ENCODE data around the gene PPIA. TPM values are rescaled to one million over a fixed set of nuclear protein-coding genes. Genes with fewer than 3 reads are reported as not detected.

Gene PPIA
- total RNA-seq: 1,637 and 3,097 TPM in 2 replicates

DNA sequence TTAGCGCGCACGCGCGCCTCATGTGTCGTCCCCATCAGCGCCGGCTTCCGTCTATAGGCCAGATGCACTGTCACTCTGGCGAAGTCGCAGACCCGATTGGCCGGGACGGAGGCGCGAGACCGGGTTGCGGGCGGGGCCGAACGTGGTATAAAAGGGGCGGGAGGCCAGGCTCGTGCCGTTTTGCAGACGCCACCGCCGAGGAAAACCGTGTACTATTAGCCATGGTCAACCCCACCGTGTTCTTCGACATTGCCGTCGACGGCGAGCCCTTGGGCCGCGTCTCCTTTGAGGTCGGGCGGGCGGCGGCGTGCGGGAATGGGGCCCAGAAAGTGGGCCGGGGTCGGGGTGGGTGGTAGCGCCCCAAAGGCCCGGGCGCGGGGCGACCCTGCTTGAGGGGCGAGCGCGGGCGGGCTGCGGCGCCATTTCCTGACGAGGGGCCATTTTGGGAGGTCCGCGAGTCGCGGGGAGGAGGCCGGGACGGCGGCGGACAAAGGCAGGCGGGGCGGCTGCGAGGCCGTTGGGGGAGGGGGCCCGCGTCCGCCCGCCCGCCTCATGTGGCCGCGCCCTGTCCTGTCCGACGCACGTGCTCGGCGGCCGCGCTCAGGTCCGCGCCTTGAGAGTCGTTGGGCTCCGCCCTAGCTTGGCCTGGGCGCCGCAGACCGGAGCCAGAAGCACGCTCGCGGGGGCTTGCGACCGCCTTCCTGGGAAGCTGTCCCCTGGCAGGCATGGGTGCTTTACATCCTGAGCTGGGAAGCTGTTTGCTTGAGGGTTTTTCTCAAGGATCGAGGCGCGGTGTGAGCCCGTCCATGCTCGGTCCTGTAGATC is at the start of gene PPIA:
PPIA (plus strand) TSS at position 178 of the 825 bp plus-strand sequence; CDS start at position 222, 44 bp downstream.

DNA sequence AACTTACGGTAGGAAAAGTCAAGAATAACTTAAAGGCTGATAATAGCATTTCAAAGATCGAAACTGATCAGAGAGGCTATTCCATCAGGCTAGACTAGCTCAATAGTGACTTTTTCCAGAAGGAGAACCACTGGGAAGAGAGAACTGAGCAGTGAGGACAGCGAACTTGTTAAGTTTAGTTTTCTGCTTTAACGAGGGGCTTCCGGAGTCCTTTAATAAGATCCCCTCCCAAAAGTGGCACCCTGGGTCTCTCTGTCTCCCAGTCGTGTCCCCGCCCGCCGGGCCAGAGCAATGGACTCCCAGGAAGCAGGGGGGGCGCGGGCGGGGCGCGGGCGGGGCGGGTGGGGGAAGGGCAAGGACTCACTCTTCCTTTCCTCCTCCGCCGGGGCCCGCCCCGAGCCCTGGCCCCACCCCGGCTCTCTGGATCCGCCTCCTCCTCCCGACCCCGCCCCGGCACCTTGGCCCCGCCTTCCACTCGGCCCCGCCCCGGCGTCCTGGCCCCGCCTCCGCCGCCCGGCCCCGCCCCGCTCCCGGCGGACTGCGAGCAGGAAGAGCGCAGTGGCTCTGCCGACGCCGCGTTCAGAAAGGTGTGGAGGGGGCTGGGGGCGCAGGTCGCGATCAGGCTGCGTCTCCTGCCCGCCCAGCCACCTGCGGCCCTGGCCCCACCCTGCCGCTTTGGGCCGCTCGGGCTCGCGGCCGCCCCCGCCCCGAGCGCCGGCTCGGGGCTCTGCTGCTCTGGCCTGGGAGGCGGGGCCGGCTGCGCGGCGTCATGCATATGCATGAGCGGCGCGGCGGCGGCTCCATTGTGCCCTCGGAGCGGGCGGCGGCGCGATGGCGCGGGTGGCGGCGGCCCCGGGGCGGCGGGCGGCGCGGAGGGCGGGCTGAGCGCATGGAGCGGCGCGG is 48.2 kb upstream of the PPIA start, which contains the start of gene ZMIZ2:
ZMIZ2 (plus strand) TSS at position 803 of the 903 bp plus-strand sequence. CDS start 7,403 bp downstream, outside the sequence.

DNA sequence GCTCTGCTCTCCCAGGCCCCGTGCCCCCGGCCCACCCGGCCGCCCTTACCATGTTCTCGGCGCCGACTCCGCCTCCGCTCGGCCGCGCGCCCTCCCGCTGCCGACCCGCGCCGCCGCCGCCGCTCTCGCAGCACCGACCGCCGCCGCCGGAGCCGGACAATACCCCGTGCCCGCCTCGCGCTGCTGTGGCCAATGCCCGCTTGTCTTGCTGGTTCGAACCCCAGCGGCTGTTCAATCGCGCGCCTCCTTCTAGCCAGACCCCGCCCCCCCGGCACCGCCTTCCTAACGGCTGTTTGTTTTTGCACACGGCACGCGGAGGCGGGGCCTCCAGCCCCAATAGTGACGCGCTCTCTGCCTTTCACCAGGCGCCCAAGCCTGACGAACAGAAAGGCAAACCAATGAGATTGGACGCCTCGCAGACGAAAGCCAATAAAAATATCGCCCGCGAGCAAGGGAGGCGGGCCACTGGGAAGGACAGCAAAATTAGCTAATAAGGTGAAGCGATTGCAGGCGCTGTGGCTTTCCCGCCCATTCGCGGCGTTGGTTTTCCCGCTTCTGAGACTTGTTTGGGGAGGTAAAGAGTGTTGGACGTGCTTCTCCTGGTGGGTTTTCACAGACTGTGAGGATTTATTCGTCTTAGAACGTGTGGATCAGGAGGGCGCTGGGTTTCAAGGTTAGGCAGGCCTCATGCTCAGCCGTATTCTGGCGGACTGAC is 51.6 kb downstream of the PPIA start, which contains the start of gene H2AZ2:
H2AZ2 (minus strand) TSS at position 168 of the 715 bp plus-strand sequence; CDS start at position 52, 116 bp downstream.

Other genes starting within 250 kb of the PPIA start
- gene DDX56, start 222.8 kb upstream of the PPIA start, total RNA-seq: 56.5 and 84.1 TPM in 2 replicates
- gene TMED4, start 214.4 kb upstream of the PPIA start, total RNA-seq: 60.5 and 95.6 TPM in 2 replicates
- 90.9 and 105 TPM in 2 replicates for gene OGDH, start 190.1 kb upstream of the PPIA start, total RNA-seq
- 23.5 and 37.0 TPM in 2 replicates for gene ZMIZ2, start 47.8 kb upstream of the PPIA start, total RNA-seq
- 105 and 178 TPM in 2 replicates for gene H2AZ2, start 51.4 kb downstream of the PPIA start, total RNA-seq
- 9.6 and 12.9 TPM in 2 replicates for gene PURB, start 88.8 kb downstream of the PPIA start, total RNA-seq
- under 0.01 and 0.13 TPM in 2 replicates for gene MYO1G, start 182.3 kb downstream of the PPIA start, total RNA-seq
- gene CCM2, start 203.5 kb downstream of the PPIA start, total RNA-seq: 49.2 and 66.6 TPM in 2 replicates